Natural killer cell (primary cell): Measurements from ENCODE around the gene ALDH9A1. TPM values are rescaled to one million over a fixed set of nuclear protein-coding genes. Genes with fewer than 3 reads are reported as not detected.

Experiments used
- ATAC-seq, 3 donors: fragments of 150-1000 bp in 2 of 3; fragments of 200-7000 bp in 1 of 3; cut with Tn5 transposase; 1 replicate in 1 of 3; 2 replicates in 2 of 3; pipeline ENCODE4 v1.10.0; 2021; ENCODE audit warnings: mild to moderate bottlenecking in 2 of 3, moderate library complexity in 2 of 3
- DNase-seq, 2 donors: peaks; one replicate each; pipeline versions ENCODE4 v3.0.0 to v3.0.0-alpha.2; 2013 to 2021; ENCODE audit warnings: mixed read lengths in 1 of 2
- H3K27ac ChIP-seq: one replicate; pipeline ENCODE4 v1.5.1; 2013; ENCODE audit warnings: mild to moderate bottlenecking, low read length
- H3K27me3 ChIP-seq: one replicate; pipeline ENCODE4 v1.6.1; 2013; ENCODE audit warnings: low read length; ENCODE audit not compliant: control insufficient read depth, insufficient read depth
- H3K36me3 ChIP-seq: one replicate; pipeline ENCODE4 v1.6.1; 2013; ENCODE audit warnings: low read length; ENCODE audit not compliant: control insufficient read depth, insufficient read depth
- H3K4me1 ChIP-seq: one replicate; pipeline ENCODE4 v1.6.1; 2013; ENCODE audit warnings: low read length; ENCODE audit not compliant: control insufficient read depth, insufficient read depth
- H3K4me3 ChIP-seq: one replicate; pipeline ENCODE4 v1.5.1; 2013; ENCODE audit warnings: low read length
- H3K9me3 ChIP-seq: one replicate; pipeline ENCODE4 v1.6.1; 2013; ENCODE audit warnings: low read length; ENCODE audit not compliant: control insufficient read depth, insufficient read depth
- H3K27ac Mint-ChIP-seq, 2 donors: one replicate each; pipeline ENCODE4 v1.8.0; 2022; ENCODE audit warnings: mild to moderate bottlenecking in 2 of 2, mixed read lengths in 2 of 2, moderate library complexity in 1 of 2
- H3K27me3 Mint-ChIP-seq, 2 donors: one replicate each; pipeline ENCODE4 v1.8.0; 2022; ENCODE audit warnings: low read depth in 2 of 2, mixed read lengths in 2 of 2
- H3K36me3 Mint-ChIP-seq: one replicate; pipeline ENCODE4 v1.8.0; 2022; ENCODE audit warnings: mixed read lengths
- H3K4me1 Mint-ChIP-seq, 2 donors: one replicate each; pipeline ENCODE4 v1.8.0; 2022; ENCODE audit warnings: mixed read lengths in 2 of 2
- H3K4me3 Mint-ChIP-seq: one replicate; pipeline ENCODE4 v1.8.0; 2022; ENCODE audit warnings: mild to moderate bottlenecking, moderate library complexity, mixed read lengths
- H3K9me3 Mint-ChIP-seq, 2 donors: one replicate each; pipeline ENCODE4 v1.8.0; 2022; ENCODE audit warnings: mixed read lengths in 2 of 2
- WGBS: methylation state at CpG from one replicate; pipeline ENCODE4 v1.1.7; 2013; ENCODE audit warnings: missing lambda C conversion rate; ENCODE audit not compliant: insufficient coverage; 5-methylcytosine and 5-hydroxymethylcytosine counted together
- intact Hi-C: fragments of 100-400 bp; cut with micrococcal nuclease; formaldehyde crosslinking; loops from one replicate; pipeline ENCODE4 v1.14.2; 2022
- total RNA-seq, 4 donors: library from RNA; stranded (reverse); fragments of 120-200 nt in 1 of 4; gene quantifications; one replicate each; pipeline versions ENCODE4 v1.2.3 to v1.2.4, GENCODE V29; 2013 to 2022
- TF ChIP-seq, protein P1 (sequence below): fragments of 200-600 bp; IDR thresholded peaks from one replicate; pipeline ENCODE4 v1.8.0; 2022; ENCODE audit warnings: antibody characterized with exemption

Gene ALDH9A1
- total RNA-seq, 3 donors from 2014 or later (not counting 1 experiment from before 2014, with no cell fraction given) = 38.0 to 57.1 (median 50.3) TPM

DNA sequence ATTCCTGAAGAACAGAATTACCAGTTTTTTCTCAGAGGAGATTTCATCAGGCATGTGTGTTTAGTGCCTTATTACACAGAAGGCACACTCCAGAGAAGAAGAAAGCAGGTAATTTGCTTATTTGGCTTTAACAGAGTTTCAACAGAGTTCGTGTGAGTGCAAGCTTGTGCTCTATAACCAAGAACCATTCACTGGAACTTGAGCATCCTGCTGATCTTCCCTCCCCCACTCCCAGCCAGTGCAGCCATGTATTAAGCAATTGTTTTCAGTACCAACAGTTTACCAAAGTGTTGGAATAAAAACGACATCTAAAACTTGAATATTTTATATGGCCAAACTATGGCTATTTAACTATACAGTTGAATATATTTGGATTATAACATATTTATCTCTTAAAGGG, 63.0 kb downstream of the ALDH9A1 start:
- no peaks in the 10 kb centered on the region for H3K27me3 ChIP-seq

DNA sequence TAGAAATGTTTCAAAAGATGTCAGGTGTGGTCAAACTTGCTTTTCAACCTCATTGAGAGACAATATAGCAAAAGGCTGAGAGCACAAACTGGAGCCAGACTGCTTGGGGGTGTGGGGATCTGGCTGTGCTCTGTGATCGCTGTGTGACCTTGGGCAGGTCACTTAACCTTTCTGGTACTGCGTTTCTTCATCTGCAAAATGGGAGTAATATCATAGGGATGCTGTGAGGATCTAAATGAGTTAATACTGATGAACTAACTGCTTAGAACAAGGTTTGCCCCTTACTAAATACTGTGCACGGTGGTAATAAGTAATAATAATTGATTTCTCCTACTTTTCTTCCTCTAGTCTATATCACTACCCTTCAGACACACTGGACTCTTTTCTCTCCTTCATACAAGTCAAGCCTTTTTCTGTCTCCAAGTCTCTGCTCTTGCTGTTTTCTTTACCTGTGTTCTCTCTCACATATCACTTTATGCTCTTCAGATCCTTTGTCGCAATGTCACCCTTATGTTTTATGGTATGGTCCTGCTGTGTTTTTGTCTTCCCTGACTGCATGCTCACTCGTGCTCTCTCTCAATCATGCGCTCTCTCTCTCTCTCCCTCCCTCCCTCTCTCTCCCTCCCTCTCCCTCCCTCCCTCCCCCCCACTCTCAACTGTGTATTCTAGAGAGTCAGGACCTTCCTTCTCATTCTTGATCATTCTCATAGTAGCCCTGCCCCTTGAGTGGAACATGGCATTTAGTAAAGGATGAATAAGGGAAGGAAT, 64.0 kb downstream of the ALDH9A1 start:
- Mint-ChIP-seq H3K4me1 (peaks cover 0 to 19% of the 10 kb centered on the region in 2 donors), H3K36me3 (no peaks in the 10 kb centered on the region), H3K27ac (no peak overlapping the region), H3K9me3 (no peaks in the 10 kb centered on the region), H3K4me3 (no peak overlapping the region), H3K27me3 (no peaks in the 10 kb centered on the region)
- TF ChIP-seq, protein P1, sequence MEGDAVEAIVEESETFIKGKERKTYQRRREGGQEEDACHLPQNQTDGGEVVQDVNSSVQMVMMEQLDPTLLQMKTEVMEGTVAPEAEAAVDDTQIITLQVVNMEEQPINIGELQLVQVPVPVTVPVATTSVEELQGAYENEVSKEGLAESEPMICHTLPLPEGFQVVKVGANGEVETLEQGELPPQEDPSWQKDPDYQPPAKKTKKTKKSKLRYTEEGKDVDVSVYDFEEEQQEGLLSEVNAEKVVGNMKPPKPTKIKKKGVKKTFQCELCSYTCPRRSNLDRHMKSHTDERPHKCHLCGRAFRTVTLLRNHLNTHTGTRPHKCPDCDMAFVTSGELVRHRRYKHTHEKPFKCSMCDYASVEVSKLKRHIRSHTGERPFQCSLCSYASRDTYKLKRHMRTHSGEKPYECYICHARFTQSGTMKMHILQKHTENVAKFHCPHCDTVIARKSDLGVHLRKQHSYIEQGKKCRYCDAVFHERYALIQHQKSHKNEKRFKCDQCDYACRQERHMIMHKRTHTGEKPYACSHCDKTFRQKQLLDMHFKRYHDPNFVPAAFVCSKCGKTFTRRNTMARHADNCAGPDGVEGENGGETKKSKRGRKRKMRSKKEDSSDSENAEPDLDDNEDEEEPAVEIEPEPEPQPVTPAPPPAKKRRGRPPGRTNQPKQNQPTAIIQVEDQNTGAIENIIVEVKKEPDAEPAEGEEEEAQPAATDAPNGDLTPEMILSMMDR = no peak
- Histone ChIP-seq H3K36me3 (no peaks in the 10 kb centered on the region), H3K4me1 (peaks cover 20% of the 10 kb centered on the region), H3K27ac (no peak overlapping the region), H3K27me3 (no peaks in the 10 kb centered on the region), H3K9me3 (no peaks in the 10 kb centered on the region), H3K4me3 (no peak overlapping the region)
- no peak for DNase-seq
- ATAC-seq = no peak
- 97% methylated on average over 2 of the region's 6 CpGs for WGBS
- intact Hi-C loops = no loop called here

More for the DNA sequence above, 63.0 kb downstream of the ALDH9A1 start:
- no peak overlapping the region for H3K27ac Mint-ChIP-seq
- Histone ChIP-seq H3K4me1 (peaks cover 16% of the 10 kb centered on the region), H3K9me3 (no peaks in the 10 kb centered on the region), H3K36me3 (no peaks in the 10 kb centered on the region), H3K27ac (no peak overlapping the region), H3K4me3 (no peak overlapping the region)
- TF ChIP-seq, protein P1 = no peak
- DNase-seq (no peak), ATAC-seq (no peak)
- peaks cover 0 to 25% of the 10 kb centered on the region in 2 donors for H3K4me1 Mint-ChIP-seq
- no peaks in the 10 kb centered on the region for H3K27me3 Mint-ChIP-seq
- no peak overlapping the region for H3K4me3 Mint-ChIP-seq
- no peaks in the 10 kb centered on the region for H3K36me3 Mint-ChIP-seq
- H3K9me3 Mint-ChIP-seq = no peaks in the 10 kb centered on the region
- WGBS = 100% methylated on average over 1 of the region's 2 CpGs
- intact Hi-C loops = no loop called here

DNA sequence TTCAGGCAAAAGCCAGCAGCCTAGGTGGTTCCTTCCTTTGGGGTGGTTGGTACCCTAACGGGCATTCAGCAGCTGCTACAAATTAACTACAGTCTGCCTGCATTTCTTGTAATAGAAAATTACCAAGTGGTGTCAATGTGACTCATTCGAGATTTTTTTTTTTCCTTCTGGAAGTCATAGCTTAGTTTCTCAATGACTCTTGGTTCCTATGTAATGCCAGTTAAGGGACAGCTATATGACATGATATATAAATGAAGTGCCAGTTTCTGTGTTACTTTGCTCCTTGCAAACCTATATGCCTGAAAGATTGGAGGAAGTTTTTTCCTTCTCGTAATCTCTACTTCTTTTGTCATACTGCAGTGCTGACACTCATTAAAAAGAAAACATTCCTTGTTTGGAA, 64.7 kb downstream of the ALDH9A1 start:
- no peak overlapping the region for H3K27ac ChIP-seq
- no peaks in the 10 kb centered on the region for H3K27me3 Mint-ChIP-seq
- H3K9me3 Mint-ChIP-seq = no peaks in the 10 kb centered on the region
- no peaks in the 10 kb centered on the region for H3K36me3 Mint-ChIP-seq
- TF ChIP-seq, protein P1 = no peak
- peak overlapping the region; percentile 35 for H3K4me3 Mint-ChIP-seq
- H3K4me1 Mint-ChIP-seq = peaks cover 0 to 19% of the 10 kb centered on the region in 2 donors
- H3K36me3 ChIP-seq = no peaks in the 10 kb centered on the region
- H3K27ac Mint-ChIP-seq = no peak overlapping the region
- intact Hi-C loops = no loop called here
- 86% methylated on average over 2 of the region's 3 CpGs for WGBS
- H3K27me3 ChIP-seq = no peaks in the 10 kb centered on the region
- ATAC-seq (no peak), DNase-seq (no peak)
- H3K9me3 ChIP-seq = no peaks in the 10 kb centered on the region
- H3K4me1 ChIP-seq = peaks cover 20% of the 10 kb centered on the region
- no peak overlapping the region for H3K4me3 ChIP-seq

DNA sequence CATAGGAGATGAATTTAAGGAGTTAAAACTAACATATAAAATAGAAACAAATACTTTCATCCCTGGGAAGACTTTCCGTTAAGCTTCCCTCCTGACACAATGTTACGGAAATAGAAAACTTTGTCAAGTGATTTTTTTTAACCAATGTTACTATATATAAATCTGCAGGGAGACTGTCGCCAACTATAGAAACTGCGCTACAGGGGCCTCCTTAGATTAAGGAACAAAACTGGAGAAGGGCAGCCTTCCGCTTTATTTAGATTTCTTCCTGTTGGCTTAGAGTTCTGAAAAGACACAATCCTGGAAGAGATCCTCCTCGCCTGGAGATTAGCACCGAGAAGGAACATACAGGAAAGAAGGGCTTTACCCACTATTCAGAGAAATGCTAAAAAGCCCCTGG, 65.9 kb downstream of the ALDH9A1 start:
- WGBS = 76% methylated on average over 7 of the region's 7 CpGs
- Histone ChIP-seq H3K27ac (no peak overlapping the region), H3K4me1 (peaks cover 20% of the 10 kb centered on the region), H3K27me3 (no peaks in the 10 kb centered on the region), H3K4me3 (no peak overlapping the region), H3K9me3 (no peaks in the 10 kb centered on the region), H3K36me3 (no peaks in the 10 kb centered on the region)
- Mint-ChIP-seq H3K36me3 (no peaks in the 10 kb centered on the region), H3K4me1 (peaks cover 0 to 19% of the 10 kb centered on the region in 2 donors), H3K9me3 (no peaks in the 10 kb centered on the region), H3K4me3 (no peak overlapping the region), H3K27me3 (no peaks in the 10 kb centered on the region), H3K27ac (no peak overlapping the region)
- TF ChIP-seq, protein P1 = no peak
- intact Hi-C loops = no loop called here
- ATAC-seq (no peak), DNase-seq (no peak)
